GM12801 (cell line): ENCODE results near the gene CDH4.

Source experiments
- TF ChIP-seq, protein P1 (sequence below): IDR thresholded peaks from one replicate; pipeline ENCODE4 v1.5.1; 2011; ENCODE audit warnings: control low read depth; ENCODE audit not compliant: insufficient read length; ENCODE audit errors: extremely low read depth

CDH4 gene

DNA sequence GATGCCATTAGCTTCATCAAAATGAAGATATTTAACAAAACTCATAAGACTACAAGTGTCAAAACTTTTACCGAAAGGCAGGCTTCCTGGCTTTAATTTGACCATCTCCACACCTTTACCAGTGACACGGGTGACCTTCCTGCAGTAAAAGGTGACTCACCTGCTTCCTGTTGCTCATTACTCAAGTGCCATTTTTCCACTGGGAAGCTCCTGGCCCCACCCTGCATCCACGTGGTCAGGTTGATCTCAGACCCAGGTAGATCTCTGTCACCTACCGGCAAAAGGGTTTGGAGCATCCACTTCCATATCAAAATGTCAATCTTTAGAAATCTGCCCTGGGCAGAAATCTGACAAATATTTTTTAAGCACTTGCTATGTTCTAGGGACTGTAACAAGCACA lies 31.9 kb upstream of the CDH4 start:
- TF ChIP-seq, protein P1, sequence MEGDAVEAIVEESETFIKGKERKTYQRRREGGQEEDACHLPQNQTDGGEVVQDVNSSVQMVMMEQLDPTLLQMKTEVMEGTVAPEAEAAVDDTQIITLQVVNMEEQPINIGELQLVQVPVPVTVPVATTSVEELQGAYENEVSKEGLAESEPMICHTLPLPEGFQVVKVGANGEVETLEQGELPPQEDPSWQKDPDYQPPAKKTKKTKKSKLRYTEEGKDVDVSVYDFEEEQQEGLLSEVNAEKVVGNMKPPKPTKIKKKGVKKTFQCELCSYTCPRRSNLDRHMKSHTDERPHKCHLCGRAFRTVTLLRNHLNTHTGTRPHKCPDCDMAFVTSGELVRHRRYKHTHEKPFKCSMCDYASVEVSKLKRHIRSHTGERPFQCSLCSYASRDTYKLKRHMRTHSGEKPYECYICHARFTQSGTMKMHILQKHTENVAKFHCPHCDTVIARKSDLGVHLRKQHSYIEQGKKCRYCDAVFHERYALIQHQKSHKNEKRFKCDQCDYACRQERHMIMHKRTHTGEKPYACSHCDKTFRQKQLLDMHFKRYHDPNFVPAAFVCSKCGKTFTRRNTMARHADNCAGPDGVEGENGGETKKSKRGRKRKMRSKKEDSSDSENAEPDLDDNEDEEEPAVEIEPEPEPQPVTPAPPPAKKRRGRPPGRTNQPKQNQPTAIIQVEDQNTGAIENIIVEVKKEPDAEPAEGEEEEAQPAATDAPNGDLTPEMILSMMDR: no peak

DNA sequence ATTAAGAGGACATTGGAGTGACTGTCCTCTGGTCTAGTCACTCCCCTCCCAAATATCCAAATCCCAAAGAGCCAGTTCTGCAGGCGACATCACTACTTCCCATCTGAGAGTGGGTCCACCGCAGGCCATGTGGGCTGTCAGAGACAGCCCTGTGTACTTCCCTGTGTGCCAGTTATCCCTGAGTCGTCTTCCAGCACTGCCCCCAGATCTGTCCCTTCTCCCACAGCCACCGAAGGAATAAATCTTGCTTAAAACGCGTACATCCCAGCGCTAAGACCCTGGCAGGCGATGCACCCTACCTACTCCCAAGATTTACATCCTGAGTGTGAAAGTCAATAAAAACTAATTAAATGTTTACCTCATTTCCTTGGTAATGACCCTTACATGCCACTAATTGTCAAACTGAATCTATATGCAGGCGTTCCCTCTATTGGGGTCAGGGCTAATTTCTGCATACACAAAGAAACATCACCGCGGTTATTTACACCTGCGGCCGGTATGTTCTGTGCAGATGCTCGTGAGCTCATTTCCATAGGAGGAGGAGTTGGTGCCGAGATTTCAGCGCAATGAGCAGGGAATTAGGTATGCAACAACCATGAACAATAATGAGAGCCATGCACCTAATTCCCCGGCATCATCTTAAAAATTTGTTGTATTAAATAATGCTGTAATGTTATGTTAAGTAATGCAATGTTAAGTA lies 31.3 kb upstream of the CDH4 start:
- TF ChIP-seq, protein P1: no peak

DNA sequence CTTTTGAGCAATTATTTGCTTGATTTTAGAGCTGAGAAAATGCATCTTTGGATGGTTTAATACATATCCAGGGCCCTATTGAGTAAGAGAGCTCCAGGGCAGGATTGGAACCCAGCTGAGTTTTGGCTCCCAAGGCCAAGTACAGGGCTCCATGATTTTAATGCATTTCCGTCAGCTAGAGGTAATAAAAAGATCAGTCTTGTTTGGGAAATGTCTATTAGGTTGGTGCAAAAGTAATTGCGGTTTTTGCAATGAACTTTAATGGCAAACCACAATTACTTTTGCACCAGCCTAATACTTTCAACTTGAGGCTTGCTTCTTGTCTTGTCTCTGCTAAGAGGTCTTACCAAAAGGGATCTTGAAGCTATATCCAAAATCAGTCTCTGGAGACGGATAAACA lies 29.4 kb upstream of the CDH4 start:
- TF ChIP-seq, protein P1: no peak

DNA sequence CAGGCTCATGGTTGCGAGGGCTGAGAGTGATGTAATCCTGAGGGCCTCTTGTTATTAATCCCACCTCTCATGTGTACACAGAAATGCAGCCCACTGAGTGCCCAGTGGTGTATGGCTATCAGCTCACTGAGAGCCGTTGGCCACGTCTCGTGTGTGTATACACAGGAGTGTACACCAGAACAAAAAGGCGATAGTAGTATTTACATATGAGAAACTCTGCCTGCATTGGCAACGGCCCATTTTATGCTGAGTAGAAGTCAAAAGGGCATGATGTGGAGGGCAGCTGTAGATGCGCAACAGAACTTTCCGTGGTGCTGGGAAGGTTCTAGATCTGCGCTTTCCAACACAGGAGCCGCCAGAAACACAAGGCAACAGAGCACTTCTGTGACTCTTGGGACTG lies 28.9 kb upstream of the CDH4 start:
- TF ChIP-seq, protein P1: no peak

DNA sequence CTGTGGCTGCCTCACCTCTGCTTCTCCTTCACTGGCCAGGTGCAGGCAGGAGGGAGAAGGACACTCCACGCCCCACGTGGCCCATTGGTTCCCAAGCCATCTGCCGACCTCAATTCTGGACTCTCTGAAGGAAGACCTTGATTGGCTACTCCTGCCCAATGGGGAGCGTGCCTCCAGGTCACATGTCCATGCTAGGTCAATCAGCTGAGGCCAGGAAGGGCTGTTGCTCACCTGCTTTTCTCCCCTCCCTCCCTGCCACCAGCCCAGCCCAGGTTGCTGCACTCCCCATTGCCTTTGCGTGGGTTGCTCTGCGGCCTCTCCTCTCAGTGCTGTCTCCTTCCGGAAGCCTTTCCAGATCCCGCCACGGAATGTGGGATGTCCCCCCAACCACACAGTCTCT lies 21.9 kb upstream of the CDH4 start:
- TF ChIP-seq, protein P1: no peak

DNA sequence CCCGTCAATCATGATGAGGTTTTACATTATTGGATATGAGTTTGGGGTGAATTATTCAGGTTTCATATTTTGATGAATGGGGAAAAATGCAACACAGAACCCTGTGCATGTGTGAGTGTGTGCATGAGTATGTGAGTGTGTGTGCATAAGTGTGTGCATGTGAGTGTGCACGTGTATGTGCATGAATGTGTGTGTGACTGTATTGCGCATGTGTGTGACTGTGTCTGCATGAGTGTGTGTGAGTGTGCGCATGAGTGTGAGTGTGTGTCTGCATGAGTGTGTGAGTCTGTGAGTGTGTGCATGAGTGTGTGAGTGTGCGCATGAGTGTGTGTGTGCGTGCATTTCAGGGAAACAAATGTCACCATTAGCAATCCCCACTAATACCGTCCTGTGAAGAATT lies 18.5 kb upstream of the CDH4 start:
- TF ChIP-seq, protein P1: no peak

DNA sequence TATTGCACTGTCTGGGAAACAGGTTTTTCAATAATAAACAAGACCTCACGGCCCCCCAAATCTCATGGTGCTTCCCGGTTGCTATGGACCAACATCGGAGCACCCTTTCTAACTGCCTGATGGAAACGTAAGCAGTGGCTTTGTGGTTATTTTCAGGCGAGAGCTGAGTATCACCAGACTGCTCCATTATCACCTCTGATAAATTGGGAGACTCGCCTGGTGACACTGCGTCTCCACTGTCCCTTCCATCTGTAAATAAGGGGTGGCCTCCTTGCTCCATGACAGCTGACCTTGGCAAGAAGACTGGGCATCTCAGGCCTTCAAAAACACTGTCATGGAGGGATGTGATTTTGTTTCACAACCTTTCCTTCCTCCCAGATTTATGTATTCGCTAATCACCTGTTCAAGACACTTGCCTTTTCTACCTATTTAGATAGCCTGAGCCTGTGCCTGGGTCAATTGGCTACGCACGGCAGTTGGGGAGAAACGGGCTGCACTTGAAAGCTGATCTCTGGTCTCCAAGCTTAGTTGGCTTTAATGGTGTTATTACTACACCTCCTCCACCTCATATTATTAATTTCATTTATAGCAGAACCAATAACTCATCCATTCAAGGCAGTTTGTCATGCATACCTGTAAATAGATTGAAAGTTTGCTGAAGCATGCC lies 17.7 kb upstream of the CDH4 start:
- TF ChIP-seq, protein P1: no peak
